Measurements from ENCODE around the gene CARD19. TPM values are rescaled to one million over a fixed set of nuclear protein-coding genes. Genes with fewer than 3 reads are reported as not detected.
"Not testable (repeated sequence)": the region's sequence is repeated elsewhere in the genome, so short reads cannot be mapped to it uniquely, and the experiment has no call there.

CARD19 gene
- total RNA-seq, 2 donors from 2014 or later = 65.7 to 70.0 TPM

- H3K4me1 Mint-ChIP-seq (ENCODE audit: low read depth) = peaks cover 81% of the 10 kb centered on the region
- DNase-seq (no peak), ATAC-seq (replicated peaks in 1 of 2) (no peak)
- H3K9me3 Mint-ChIP-seq = peaks cover 5 to 8% of the 10 kb centered on the region in 2 donors
- no peaks in the 10 kb centered on the region for H3K27me3 Mint-ChIP-seq (ENCODE audit: low read depth)
- peaks cover 16% of the 10 kb centered on the region in 2 donors for H3K36me3 Mint-ChIP-seq (ENCODE audit: insufficient read depth in 2 of 2)
- H3K27ac Mint-ChIP-seq = peak overlapping the region; percentile 95
- peak overlapping the region; percentile 90 to 94 for H3K4me3 Mint-ChIP-seq
These were observed 1.3 kb upstream of the CARD19 start for GRCh38 chr9:93094658-93095204.

DNA sequence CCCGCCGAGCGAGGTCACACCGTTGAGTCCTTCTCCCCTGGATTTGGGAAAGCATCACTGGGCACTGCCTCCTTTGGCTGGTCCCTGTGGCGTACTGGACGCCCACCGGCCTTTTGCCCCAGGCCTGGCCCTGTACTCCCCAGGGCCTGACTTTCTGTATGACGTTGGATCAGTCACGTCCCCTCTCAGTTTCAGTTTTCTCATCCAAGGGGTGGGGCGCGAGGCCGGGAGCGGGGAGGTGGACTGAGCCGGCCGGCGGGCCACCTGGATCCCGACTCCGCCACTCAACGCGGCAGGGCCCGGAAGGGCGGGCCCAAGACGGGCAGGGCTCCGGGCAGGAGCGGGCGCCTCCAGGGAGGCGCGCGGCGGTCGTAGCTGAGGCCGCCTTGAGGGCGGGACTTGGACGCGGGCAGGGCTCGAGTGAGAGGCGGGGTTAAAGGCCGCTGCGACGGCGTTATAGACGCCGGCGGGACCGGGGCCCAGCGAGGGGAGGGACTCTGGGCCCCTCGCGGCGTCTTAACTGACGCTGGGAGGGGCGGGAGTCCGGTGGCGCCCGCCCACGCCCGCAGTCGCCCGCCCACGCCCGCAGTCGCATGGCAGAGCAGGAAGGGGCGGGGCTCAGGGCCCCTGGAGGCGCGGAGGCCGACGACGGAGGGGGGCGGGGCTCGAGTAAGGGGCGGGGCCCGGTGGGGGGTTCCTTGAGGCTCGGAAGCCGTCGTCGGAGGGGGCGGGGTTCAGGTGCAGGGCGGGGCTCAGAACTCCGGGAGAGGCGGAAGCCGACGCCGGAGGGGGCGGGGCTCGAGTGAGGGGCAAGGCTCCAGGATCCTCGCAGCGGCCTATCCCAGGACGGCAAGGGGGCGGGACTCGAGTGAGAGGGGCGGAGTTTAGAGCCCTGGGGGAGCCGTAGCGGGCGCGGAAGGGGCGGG, 549 bp upstream of the CARD19 start:
- peak; percentile 72 to 73 for ATAC-seq (replicated peaks in 1 of 2)
- H3K4me3 Mint-ChIP-seq = peak overlapping the region; percentile 90 to 94
- H3K27me3 Mint-ChIP-seq (ENCODE audit: low read depth) = no peaks in the 10 kb centered on the region
- H3K36me3 Mint-ChIP-seq (ENCODE audit: insufficient read depth in 2 of 2) = peaks cover 10 to 11% of the 10 kb centered on the region in 2 donors
- peak; percentile 100 for DNase-seq
- H3K27ac Mint-ChIP-seq = peak overlapping the region; percentile 95
- H3K9me3 Mint-ChIP-seq = peaks cover 5% of the 10 kb centered on the region in 2 donors
- peaks cover 74% of the 10 kb centered on the region for H3K4me1 Mint-ChIP-seq (ENCODE audit: low read depth)

DNA sequence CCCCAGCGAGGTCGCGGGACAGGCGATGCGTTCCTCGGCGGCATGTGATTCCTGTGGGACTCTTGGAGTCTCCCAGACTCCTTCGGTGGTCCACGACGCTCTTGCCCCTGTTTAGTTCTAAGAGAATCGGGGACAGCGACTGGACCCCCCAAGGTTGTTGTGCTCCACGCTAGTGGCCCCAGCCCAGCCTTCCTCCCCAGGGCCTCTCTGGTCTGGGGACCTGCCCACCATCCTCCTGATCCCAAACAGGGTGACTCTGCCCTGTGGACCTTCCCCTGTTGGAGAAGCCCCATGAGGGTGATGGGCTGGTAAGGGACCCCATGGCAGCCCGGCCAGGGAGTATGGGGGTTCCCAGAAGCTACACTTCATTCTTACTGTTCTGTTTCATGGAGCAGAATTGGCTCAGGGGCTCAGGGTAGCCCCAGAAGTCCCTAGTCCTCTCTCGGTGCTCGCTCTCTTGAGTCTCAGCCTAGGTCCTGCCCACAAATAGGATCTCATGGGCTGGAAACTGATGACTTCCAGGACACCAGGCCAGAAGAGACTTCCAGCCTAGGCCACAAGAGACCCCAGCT, 880 bp downstream of the CARD19 start:
- no peaks in the 10 kb centered on the region for H3K27me3 Mint-ChIP-seq (ENCODE audit: low read depth)
- H3K4me3 Mint-ChIP-seq = peak overlapping the region; percentile 92 to 97
- no peaks in the 10 kb centered on the region for H3K9me3 Mint-ChIP-seq
- ATAC-seq (replicated peaks in 1 of 2) (no peak), DNase-seq (no peak)
- H3K27ac Mint-ChIP-seq = peak overlapping the region; percentile 38
- H3K4me1 Mint-ChIP-seq (ENCODE audit: low read depth) = peaks cover 65% of the 10 kb centered on the region
- peaks cover 5 to 8% of the 10 kb centered on the region in 2 donors for H3K36me3 Mint-ChIP-seq (ENCODE audit: insufficient read depth in 2 of 2)

DNA sequence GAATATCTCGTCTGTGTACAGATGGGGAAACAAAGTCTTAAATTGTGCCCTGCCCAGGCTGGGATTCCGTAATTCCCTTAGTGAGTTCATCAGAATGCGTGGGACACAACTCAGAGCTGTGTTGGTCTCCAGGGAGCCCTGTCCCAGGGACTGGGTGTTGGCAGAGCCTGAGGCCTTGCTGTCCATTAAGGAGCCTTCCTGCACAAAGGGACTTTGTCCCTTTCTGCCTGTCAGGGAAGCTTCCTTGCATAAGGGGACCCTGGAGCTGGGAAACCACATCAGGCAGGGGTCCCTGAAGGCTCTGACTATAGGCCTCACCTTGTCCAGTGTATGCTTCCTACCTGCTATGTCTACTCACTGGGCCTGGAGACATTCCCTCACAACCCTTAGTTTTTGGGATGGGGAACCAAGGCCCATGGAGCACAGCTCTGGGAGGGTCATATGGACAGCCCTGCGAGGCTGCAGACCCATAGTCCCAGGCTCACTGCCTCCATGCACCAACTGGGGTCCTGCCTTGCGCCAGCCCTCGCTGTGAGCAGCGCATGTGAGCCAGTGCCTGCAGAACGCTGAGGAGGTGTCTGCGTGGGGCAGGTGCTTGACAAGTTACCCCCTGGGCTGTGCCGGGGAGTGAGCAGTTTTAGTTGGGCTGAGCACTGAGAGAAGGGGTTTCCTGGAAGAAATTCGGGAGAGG, 1.6 kb downstream of the CARD19 start:
- DNase-seq = no peak
- Mint-ChIP-seq H3K4me1 (ENCODE audit: low read depth) (peaks cover 63% of the 10 kb centered on the region), H3K36me3 (ENCODE audit: insufficient read depth in 2 of 2) (peaks cover 3 to 12% of the 10 kb centered on the region in 2 donors), H3K27ac (peak overlapping the region; percentile 64), H3K4me3 (peak overlapping the region; percentile 92 to 97), H3K9me3 (peaks cover 1 to 2% of the 10 kb centered on the region in 2 donors), H3K27me3 (ENCODE audit: low read depth) (no peaks in the 10 kb centered on the region)
- ATAC-seq (replicated peaks in 1 of 2) = no peak

DNA sequence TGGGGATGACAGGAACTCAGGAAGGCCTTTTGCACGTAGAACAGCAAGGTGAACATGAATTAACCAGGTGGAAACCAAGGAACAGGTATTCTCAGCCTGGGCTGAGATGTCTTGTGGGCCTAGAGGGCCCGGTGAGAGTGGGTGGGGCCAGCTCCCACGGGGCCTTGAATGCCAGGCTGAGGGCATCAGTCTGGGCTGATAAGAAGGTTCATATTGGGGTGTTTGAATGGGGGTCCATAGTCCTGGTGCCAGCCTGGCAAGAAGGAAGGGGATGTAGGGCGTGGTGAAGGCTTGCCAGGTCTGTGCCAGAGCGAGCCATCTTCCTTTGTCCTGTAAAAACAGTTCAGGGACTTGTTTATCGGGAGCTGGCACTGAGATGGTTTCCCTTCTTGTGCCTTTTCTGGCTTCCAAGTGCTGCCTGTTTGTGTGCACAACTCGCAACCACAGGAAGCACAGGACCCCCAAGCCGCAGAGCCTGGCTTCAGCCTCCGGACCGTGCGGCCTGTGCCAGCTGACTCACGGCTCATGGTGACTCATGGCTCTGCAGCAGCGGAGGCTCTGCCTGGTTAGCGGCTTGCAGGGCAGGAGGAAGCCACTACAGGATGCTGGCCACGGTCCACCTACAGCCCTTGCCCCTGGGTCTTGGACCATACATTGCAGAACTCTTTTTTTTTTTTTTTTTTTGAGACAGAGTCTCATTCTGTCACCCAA, 2.4 kb downstream of the CARD19 start:
- Mint-ChIP-seq H3K27me3 (ENCODE audit: low read depth) (no peaks in the 10 kb centered on the region), H3K4me1 (ENCODE audit: low read depth) (peaks cover 63% of the 10 kb centered on the region), H3K9me3 (peaks cover 2 to 3% of the 10 kb centered on the region in 2 donors), H3K27ac (peak overlapping the region; percentile 64), H3K36me3 (ENCODE audit: insufficient read depth in 2 of 2) (peaks cover 5 to 14% of the 10 kb centered on the region in 2 donors), H3K4me3 (peak overlapping the region; percentile 92 to 97)
- ATAC-seq (replicated peaks in 1 of 2) (peak; percentile 20 to 42), DNase-seq (peak; percentile 82 to 84)

GRCh38 chr9:93099551-93100275, 3.7 kb downstream of the CARD19 start:
- DNase-seq (no peak), ATAC-seq (replicated peaks in 1 of 2) (no peak)
- Mint-ChIP-seq H3K4me1 (ENCODE audit: low read depth) (peaks cover 60% of the 10 kb centered on the region), H3K4me3 (peak overlapping the region; percentile 21 to 97), H3K36me3 (ENCODE audit: insufficient read depth in 2 of 2) (peaks cover 12 to 26% of the 10 kb centered on the region in 2 donors), H3K9me3 (peaks cover 9 to 10% of the 10 kb centered on the region in 2 donors), H3K27ac (no peak overlapping the region), H3K27me3 (ENCODE audit: low read depth) (no peaks in the 10 kb centered on the region)

DNA sequence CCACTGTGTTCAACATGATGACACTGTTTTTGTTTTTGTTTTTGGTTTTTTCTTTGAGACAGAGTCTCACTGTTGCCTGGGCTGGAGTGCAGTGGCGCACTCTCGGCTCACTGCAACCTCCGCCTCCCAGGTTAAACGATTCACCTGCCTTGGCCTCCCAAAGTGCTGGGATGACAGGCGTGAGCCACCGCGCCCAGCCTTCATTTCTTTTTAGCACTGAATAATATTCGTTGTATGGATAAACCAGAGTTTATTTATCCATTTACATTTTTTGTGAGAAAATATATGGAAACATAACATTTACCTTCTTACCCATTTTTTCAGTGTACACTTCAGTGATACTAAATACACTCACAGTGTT, 4.2 kb downstream of the CARD19 start:
- H3K4me1 Mint-ChIP-seq (ENCODE audit: low read depth) = peaks cover 61% of the 10 kb centered on the region
- no peaks in the 10 kb centered on the region for H3K27me3 Mint-ChIP-seq (ENCODE audit: low read depth)
- H3K27ac Mint-ChIP-seq = no peak overlapping the region
- H3K9me3 Mint-ChIP-seq = peaks cover 11% of the 10 kb centered on the region in 2 donors
- peaks cover 16 to 29% of the 10 kb centered on the region in 2 donors for H3K36me3 Mint-ChIP-seq (ENCODE audit: insufficient read depth in 2 of 2)
- peak overlapping the region in 1 of 2 donors; percentile 9 for H3K4me3 Mint-ChIP-seq
- no peak for DNase-seq
- ATAC-seq (replicated peaks in 1 of 2) = no peak

GRCh38 chr9:93101086-93101485, 5.1 kb downstream of the CARD19 start:
- Mint-ChIP-seq H3K4me1 (ENCODE audit: low read depth) (peaks cover 69% of the 10 kb centered on the region), H3K36me3 (ENCODE audit: insufficient read depth in 2 of 2) (peaks cover 18 to 31% of the 10 kb centered on the region in 2 donors), H3K9me3 (peaks cover 11% of the 10 kb centered on the region in 2 donors)
- DNase-seq; ATAC-seq (replicated peaks in 1 of 2); H3K4me3 Mint-ChIP-seq; H3K27me3 Mint-ChIP-seq (ENCODE audit: low read depth); H3K27ac Mint-ChIP-seq: not testable (repeated sequence)

DNA sequence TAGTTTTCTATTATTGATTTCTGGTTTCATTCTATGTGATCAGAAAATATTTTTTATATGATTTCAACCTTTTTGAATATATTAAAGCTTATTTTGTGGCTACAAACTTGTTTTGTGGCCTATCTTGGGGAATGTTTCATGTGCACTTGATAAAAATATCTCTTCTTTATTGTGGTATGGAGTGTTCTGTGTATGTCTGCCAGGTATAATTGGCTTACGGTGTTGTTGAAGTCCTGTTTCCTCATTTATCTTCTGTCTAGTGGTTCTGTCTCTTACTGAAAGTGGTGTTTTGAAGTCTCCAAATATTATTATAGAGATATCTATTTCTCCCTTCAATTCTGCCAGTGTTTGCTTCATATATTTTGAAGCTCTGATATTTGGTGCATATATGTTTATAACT, 9.6 kb downstream of the CARD19 start:
- H3K9me3 Mint-ChIP-seq = peaks cover 11% of the 10 kb centered on the region in 2 donors
- H3K4me1 Mint-ChIP-seq (ENCODE audit: low read depth) = peaks cover 78% of the 10 kb centered on the region
- peak overlapping the region in 1 of 2 donors; percentile 19 for H3K4me3 Mint-ChIP-seq
- peaks cover 20 to 33% of the 10 kb centered on the region in 2 donors for H3K36me3 Mint-ChIP-seq (ENCODE audit: insufficient read depth in 2 of 2)
- no peak for ATAC-seq (replicated peaks in 1 of 2)
- DNase-seq = no peak
- H3K27ac Mint-ChIP-seq = peak overlapping the region; percentile 15
- no peaks in the 10 kb centered on the region for H3K27me3 Mint-ChIP-seq (ENCODE audit: low read depth)

DNA sequence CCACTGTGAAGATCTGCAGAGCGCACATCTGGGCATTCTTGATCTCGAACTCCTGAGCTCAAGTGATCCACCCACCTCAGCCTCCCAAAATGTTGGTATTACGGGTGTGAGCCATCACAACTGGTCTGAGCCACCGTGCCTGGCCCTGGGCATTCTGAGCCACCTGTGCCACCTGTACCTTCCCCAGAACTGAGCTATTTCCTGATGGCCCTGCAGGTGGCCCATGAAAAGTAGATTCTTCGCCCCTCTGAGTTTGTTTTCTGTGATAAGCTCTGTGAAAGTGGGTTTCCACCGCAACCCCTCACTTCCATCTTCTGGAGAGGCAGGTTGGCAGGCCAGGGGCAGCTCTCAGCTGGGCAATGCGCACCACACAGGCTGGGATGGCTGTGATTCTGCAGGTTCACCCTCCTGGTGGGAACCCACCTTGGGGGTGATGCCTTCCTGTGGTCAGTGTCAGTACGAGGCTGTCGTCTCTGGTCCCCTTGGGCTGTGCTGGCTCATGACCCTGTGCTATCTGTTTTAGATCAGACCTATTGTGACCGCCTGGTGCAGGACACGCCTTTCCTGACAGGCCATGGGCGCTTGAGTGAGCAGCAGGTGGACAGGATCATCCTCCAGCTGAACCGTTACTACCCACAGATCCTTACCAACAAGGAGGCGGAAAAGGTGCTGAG, 11.3 kb downstream of the CARD19 start:
- H3K27me3 Mint-ChIP-seq (ENCODE audit: low read depth) = no peaks in the 10 kb centered on the region
- no peak overlapping the region for H3K27ac Mint-ChIP-seq
- ATAC-seq (replicated peaks in 1 of 2) (no peak), DNase-seq (no peak)
- H3K4me1 Mint-ChIP-seq (ENCODE audit: low read depth) = peaks cover 85% of the 10 kb centered on the region
- peak overlapping the region in 1 of 2 donors; percentile 80 for H3K4me3 Mint-ChIP-seq
- peaks cover 22 to 32% of the 10 kb centered on the region in 2 donors for H3K36me3 Mint-ChIP-seq (ENCODE audit: insufficient read depth in 2 of 2)
- H3K9me3 Mint-ChIP-seq = peaks cover 9% of the 10 kb centered on the region in 2 donors

DNA sequence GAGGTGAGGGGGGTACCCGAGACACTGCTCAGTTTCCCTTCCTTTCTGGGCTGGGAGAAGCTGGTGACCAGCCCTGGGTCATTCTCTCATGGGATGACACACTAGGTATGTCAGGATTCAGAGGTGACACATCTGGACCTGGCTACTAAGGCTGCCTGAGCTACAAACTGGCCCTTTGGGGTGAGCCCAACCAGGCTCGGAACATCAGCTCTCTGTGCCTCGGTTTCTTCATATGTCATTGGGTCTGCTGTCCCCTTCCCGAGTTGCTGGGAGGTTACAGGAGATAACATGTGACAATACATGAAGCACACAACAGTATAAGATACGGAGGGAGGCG, 11.8 kb downstream of the CARD19 start:
- H3K9me3 Mint-ChIP-seq = peaks cover 9% of the 10 kb centered on the region in 2 donors
- peaks cover 22 to 30% of the 10 kb centered on the region in 2 donors for H3K36me3 Mint-ChIP-seq (ENCODE audit: insufficient read depth in 2 of 2)
- H3K27me3 Mint-ChIP-seq (ENCODE audit: low read depth) = no peaks in the 10 kb centered on the region
- peak overlapping the region; percentile 84 for H3K27ac Mint-ChIP-seq
- peak; percentile 12 to 23 for ATAC-seq (replicated peaks in 1 of 2)
- peak overlapping the region; percentile 61 to 80 for H3K4me3 Mint-ChIP-seq
- H3K4me1 Mint-ChIP-seq (ENCODE audit: low read depth) = peaks cover 82% of the 10 kb centered on the region
- no peak for DNase-seq

Data from activated T-cell treated with anti-CD3 and anti-CD28 coated beads, Interleukin-2, amount 50 U/mL, for 72 hours (primary cell).